ENCODE data around the gene FSTL4.

DNA sequence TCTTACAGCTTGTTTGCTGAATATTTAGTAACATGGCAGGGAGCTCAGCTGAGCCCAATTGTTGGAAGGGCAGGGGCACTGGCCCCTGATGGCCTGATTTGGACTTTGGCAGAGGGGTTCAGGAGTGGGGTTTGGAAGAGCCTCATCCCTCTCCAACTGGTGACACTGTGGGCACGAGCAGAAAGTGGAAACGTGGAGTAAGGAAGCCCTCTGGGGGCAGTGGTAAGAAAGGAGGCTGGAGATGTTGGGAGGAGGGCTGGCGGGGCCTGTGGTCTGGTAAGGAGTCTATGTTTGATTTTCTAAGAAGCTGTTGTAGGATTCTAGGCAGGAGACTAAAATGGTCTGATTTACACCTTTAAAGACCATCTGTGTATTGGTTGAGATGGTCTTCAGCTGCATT is 351.6 kb downstream of the FSTL4 start:
- TF ChIP-seq, protein P1, sequence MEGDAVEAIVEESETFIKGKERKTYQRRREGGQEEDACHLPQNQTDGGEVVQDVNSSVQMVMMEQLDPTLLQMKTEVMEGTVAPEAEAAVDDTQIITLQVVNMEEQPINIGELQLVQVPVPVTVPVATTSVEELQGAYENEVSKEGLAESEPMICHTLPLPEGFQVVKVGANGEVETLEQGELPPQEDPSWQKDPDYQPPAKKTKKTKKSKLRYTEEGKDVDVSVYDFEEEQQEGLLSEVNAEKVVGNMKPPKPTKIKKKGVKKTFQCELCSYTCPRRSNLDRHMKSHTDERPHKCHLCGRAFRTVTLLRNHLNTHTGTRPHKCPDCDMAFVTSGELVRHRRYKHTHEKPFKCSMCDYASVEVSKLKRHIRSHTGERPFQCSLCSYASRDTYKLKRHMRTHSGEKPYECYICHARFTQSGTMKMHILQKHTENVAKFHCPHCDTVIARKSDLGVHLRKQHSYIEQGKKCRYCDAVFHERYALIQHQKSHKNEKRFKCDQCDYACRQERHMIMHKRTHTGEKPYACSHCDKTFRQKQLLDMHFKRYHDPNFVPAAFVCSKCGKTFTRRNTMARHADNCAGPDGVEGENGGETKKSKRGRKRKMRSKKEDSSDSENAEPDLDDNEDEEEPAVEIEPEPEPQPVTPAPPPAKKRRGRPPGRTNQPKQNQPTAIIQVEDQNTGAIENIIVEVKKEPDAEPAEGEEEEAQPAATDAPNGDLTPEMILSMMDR (IDR thresholded peaks at IDR 0.05): peak; percentile 27; the same call in 1 of the 2 replicates
- no peak for TF ChIP-seq GABPA (IDR thresholded peaks at IDR 0.05; ENCODE audit: low read depth)
- no peak for TF ChIP-seq EZH2phosphoT487 (IDR thresholded peaks at IDR 0.05; ENCODE audit: borderline replicate concordance, low read depth)
- peak; percentile 28; the same call in 1 of the 2 replicates for TF ChIP-seq SMC3 (IDR thresholded peaks at IDR 0.05; ENCODE audit: low read depth, low read length)
- TF ChIP-seq, protein P2, sequence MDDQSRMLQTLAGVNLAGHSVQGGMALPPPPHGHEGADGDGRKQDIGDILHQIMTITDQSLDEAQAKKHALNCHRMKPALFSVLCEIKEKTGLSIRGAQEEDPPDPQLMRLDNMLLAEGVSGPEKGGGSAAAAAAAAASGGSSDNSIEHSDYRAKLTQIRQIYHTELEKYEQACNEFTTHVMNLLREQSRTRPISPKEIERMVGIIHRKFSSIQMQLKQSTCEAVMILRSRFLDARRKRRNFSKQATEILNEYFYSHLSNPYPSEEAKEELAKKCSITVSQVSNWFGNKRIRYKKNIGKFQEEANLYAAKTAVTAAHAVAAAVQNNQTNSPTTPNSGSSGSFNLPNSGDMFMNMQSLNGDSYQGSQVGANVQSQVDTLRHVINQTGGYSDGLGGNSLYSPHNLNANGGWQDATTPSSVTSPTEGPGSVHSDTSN (IDR thresholded peaks at IDR 0.05): no peak
- no peak for TF ChIP-seq TAF1 (IDR thresholded peaks at IDR 0.05; ENCODE audit: borderline replicate concordance, low read depth, low read length)

All from SK-N-SH (cell line).